Stimulated activated CD4-positive, alpha-beta T cell treated with anti-CD3 and anti-CD28 coated beads, Interleukin-2, amount 100 ng/mL, for 4 hours (primary cell): ENCODE results near the gene TMEM245.

Source experiments
- DNase-seq: peaks from one replicate; pipeline ENCODE4 v3.0.0-alpha.2; 2020; ENCODE audit warnings: low read depth

Gene TMEM245

DNA sequence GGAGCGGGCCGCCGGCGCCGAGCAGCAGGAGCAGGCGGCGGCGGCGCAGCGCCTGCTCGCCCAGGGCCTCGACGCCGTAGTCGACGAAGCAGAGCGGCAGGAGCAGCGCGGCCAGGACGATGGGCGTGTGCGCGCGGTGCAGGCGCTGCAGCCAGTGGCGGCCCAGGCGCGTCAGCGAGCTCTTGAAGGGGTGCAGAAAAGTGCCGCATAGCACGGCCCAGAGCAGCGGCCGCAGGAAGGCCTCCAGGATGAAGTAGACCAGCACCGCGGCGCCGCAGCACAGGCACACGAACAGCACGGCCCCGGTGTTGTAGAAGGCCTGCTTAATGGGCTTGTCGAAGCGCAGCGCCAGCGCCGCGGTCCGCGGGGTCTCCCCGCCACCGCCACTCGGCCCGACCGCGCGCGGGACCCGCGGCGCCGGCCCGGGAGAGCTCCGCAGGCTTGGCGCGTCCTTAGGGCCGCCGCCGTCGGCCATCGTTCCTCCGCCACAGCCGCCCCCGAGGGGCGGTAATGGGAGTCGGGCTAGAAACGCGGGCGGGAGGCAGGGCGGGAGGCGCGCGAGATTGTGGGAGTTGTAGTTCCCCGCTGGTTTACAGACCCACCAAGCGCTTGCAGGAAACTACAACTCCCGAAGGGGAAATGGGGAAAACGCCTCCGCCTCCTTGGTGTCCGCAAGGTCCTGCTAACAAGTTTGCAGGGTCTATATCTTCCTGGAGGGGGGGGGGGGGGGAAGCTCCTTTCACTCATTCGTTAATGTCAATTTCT, at the start of gene TMEM245:
TMEM245 (minus strand) TSS at position 509 of the 765 bp plus-strand sequence; CDS start at position 475, 34 bp downstream.
- peak; percentile 92 for DNase-seq

GRCh38 chr9:109168170-109168569, 48.4 kb upstream of the TMEM245 start:
- no peak for DNase-seq

DNA sequence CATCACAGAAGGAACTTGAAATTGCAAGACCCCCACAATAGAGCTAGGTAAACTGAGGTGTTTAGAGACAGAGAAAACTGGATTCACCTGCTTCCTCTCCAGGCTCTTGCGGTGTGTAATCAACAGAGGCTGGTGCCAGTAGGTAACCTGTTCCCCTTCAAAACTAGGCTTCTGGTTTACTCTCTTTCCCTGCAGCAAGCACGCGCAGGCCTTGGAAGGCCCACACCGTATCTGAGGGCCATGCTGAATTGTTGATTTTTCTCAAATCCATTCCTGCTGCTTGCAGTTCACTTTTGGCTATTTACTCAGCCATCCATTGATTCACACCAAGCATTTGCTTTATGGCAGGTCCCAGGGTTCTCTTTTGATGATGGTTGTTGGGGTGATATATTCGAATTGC, 48.0 kb upstream of the TMEM245 start:
- no peak for DNase-seq

DNA sequence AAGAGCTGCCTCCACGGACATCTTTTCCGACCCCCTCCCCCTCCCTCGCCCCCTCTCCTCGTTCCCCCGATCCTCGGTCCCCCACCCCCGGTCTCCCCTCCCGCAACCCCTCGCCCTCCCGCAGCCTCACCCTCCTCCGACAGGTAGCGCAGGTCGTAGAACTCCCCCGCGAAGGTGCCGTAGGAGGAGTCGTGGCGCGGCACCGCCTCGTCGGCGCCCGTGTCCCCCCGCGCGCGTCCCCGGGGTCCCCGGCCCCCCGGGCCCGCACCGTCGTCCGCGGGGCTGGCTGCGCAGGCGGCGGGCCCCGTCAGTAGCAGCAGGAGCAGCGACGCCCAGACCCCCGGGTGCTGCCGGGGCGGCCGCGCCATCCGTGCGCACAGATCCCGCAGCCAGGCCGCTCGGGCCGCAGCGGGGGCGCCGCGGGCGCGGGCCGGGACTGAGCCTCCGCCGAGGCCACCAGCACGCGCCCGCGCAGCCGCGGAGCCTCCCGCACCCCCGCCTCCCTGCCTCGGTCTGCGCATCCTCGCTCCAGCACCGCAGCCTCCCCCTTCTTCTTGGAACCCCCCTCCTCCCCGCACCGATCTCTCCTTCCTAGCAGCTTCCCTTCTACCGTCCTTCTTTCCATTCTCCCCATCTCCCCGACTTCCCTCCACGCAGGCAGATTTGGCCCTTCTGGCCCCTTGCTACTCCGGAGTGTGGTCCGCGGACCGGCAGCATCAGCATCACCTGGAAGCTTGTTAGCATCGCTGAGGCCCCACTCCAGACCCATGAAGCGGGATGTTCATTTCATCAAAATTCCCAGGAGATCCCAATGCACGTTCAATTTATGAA, 47.2 kb upstream of the TMEM245 start, which contains the start of gene FRRS1L:
FRRS1L (minus strand) TSS at position 479 of the 831 bp plus-strand sequence; CDS start at position 368, 111 bp downstream.
- DNase-seq, result no peak

DNA sequence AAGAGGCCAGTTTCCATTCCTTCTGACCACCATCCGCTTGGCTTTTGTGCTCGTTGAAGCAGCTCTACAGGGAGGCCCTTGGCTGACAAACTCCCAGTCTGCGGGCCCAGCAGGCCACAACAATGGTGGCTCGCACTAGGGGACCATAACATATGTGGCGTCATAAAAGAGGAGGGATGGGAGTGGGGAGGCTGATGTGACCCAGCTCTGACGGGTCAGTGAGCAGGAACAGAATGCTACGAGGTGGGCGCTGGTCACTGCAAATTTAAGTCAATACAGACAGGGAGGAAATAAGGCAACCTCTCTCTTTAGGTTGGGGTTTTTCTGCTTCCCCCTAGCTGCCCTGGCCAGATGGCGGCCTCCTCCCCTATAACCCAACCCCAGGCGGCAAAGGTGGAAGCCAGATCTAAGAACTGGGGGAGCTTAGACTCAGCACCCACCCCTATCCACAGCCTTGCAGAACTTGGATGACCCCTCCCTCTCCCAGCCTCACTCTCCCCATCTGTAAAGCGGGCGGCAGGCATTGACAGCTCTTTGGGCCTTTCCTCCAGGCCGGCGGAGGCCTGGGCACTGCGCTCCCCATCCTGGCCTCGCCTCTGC, 46.5 kb upstream of the TMEM245 start:
- DNase-seq, result no peak

- DNase-seq, result no peak
These were observed 44.3 kb upstream of the TMEM245 start for GRCh38 chr9:109164042-109164441.

GRCh38 chr9:109163194-109163593, 43.4 kb upstream of the TMEM245 start:
- DNase-seq, result no peak

- no peak for DNase-seq
These were observed 42.9 kb upstream of the TMEM245 start for GRCh38 chr9:109162677-109163076.

DNA sequence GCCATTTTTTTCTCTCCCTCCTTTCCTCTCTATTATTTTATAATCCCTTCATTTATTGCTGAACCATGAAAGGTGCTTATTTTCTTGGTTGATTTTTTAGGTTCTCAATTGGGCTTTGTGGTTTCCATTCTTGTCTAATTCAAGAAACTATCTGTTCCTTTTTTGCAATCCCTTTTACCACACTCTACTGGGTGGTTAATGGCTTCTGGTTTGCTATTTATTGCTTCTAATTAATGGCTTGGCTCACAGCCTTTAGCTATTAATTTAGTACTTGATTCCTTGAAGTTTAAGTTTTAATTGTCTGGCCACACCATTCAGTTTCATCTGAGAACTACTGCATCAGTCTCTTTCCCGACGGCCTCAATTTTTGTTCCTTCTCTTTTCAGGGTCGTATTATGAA, 41.7 kb upstream of the TMEM245 start:
- DNase-seq, result no peak

GRCh38 chr9:109159583-109159982, 39.8 kb upstream of the TMEM245 start:
- DNase-seq, result no peak

DNA sequence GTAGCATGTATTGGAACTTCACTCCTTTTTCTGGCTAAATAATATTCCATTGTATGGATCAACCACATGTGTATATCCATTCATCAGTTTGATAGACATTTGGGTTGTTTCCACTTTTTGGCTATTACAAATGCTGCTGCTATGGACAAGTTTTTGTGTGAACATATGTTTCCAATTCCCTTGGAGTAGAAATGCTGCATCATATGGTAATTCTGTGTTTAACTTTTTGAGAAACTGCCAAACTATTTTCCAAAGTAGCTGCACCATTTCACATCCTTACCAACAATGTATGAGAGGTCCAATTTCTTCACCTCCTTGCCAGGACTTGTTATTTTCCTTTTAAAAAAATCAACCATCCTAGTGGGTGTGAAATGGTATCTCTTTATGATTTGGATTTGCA, 38.9 kb upstream of the TMEM245 start:
- no peak for DNase-seq

- no peak for DNase-seq
These were observed 37.0 kb upstream of the TMEM245 start for GRCh38 chr9:109156708-109157107.

DNA sequence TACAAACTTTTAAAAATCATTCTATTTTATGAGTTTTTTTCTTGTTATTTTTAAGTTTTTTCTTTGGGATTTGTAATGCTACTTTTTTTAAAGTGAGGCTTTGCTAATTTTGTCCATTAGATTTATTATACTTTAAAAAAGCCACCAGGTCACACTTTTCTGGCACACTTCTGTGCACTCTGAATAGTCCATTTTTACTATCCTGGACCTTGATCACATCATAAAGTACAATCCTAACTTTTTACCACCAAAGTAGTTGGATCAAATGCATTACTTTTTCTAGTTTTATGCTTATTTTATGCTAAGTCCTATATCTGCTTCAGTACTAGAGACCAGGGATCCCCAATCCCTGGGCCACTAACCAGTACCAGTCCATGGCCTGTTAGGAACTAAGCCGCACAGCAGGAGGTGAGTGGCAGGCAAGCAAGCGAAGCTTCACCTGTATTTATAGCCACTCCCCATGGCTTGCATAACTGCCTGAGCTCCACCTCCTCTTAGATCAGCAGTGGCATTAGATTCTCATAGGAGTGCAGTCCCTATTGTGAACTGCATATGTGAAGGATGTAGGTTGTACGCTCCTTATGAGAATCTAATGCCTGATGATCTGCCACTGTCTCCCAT, 31.3 kb upstream of the TMEM245 start:
- DNase-seq, result no peak

DNA sequence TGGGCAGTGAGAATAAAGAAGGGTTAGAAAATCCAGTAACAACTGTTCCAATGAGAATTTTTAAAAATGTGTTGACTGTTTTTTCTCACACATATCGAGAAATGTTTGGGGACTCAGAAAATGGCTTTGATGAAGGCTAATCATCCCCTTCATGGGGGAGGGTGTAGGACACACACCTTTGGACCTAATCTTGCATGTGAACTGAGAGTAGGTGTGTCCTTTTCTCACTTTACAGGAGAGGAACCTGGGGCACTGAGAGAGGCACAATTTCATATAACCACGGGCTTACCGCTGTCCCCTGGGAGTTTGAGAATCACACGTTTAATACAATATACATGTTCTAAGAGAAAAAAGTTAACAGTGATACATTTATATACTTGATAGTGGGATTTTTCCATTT, 30.0 kb upstream of the TMEM245 start:
- no peak for DNase-seq

DNA sequence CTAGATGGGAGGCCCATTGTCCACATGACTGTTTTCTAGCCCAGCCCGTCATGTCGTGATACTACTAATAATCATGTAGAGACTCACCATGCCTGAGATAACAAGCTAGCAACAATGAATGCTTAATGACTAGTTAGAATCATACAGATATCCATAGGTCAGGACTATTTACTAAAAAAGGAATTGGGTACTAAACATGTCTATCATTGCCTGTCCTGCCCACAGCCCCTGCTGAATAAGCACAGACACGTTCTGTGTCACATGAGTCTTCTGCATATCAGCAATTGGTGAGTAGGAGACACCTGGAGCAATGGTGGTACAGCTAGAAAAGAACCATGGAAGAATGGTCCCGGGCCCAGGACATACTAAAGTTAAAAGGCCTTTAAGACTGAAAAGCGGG, 29.3 kb upstream of the TMEM245 start:
- no peak for DNase-seq

- no peak for DNase-seq
These were observed 25.3 kb upstream of the TMEM245 start for GRCh38 chr9:109145051-109145450.

GRCh38 chr9:109143881-109144562, 24.3 kb upstream of the TMEM245 start:
- DNase-seq, result no peak

- DNase-seq, result no peak
These were observed 21.6 kb upstream of the TMEM245 start for GRCh38 chr9:109141375-109141774.

DNA sequence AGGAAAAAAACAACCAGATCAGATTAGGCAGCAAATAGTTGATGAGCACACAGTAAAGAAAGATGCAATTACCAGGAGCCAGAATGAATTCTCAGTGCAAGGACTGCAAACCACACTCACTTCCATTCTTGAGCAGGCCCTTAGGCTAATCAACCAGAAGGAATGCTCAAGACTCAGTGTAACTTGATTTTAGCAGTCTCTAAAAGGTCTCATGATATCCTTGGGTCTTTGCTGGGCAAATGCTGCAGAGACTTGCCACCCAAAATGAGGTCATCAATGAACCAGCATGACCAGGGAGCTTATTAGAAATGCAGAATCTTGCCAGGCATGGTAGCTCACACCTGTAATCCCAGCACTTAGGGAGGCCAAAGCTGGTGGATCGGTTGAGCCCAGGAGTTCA, 20.1 kb upstream of the TMEM245 start:
- no peak for DNase-seq

- DNase-seq, result no peak
These were observed 18.7 kb upstream of the TMEM245 start for GRCh38 chr9:109138421-109138820.

DNA sequence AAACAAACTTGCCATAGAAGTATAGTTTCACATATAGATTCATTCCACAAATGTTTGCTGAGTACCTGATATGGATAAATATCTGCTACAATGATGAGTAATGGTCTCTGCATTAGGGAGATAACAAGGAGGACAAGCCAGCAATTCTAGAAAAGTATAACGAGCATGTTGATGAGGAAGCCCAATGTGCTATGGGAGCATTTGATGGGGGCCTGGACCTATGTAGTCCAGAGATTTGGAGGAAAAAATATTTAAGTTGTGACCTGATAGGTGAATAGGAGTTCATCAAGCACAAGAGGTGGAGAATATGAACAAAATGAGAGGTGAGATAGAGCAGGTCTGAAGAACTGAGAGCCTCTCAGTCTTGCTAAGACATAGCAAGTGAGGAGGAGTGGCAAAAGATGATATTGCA, 14.4 kb upstream of the TMEM245 start:
- no peak for DNase-seq

DNA sequence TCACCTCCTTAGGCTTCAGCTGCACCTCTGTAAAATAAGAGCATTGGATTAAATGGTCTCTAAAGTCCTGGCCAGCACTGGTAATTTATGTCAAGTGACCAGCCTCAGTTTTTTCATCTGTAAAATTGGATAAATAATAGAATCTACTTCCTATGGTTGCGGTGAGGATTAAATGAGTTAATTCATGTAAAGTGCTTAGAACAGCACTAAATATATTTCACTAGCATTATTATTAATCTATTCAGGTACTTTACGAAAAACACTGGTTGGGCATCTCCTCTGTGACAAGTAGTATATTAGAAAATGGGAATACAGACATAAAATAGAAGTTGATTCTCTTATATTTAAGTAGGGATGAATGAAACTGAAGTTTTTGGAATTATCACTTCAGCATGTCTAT, 13.8 kb upstream of the TMEM245 start:
- no peak for DNase-seq
